Adipocyte (in vitro differentiated cells): ENCODE data around the gene MARCHF10.

ENCODE experiments used
- DNase-seq: peaks from one replicate; pipeline ENCODE4 v3.0.0-alpha.2; 2015; ENCODE audit warnings: low read depth
- H3K27me3 ChIP-seq: replicated peaks from 2 replicates; pipeline ENCODE4 v1.7.0; 2013; ENCODE audit warnings: mild to moderate bottlenecking, low read length, moderate library complexity; ENCODE audit not compliant: control insufficient read depth, insufficient read depth
- H3K36me3 ChIP-seq: 2 replicates; pipeline ENCODE4 v1.7.0; 2013; ENCODE audit warnings: low read length, mild to moderate bottlenecking, moderate library complexity; ENCODE audit not compliant: control insufficient read depth, insufficient read depth, severe bottlenecking
- H3K4me1 ChIP-seq: 2 replicates; pipeline ENCODE4 v1.7.0; 2013; ENCODE audit warnings: mild to moderate bottlenecking, low read length, moderate library complexity; ENCODE audit not compliant: control insufficient read depth, insufficient read depth
- H3K4me3 ChIP-seq: 2 replicates; pipeline ENCODE4 v1.7.0; 2013; ENCODE audit warnings: mild to moderate bottlenecking, low read length, moderate library complexity
- H3K9ac ChIP-seq: 2 replicates; pipeline ENCODE4 v1.7.0; 2013; ENCODE audit warnings: mild to moderate bottlenecking, low read length, moderate library complexity
- H3K9me3 ChIP-seq: 2 replicates; pipeline ENCODE4 v1.7.0; 2013; ENCODE audit warnings: mild to moderate bottlenecking, low read length, moderate library complexity; ENCODE audit not compliant: control insufficient read depth

Gene MARCHF10

GRCh38 chr17:62819511-62820221, 11.6 kb upstream of the MARCHF10 start:
- peak overlapping the region; percentile 57 for H3K4me3 ChIP-seq
- no peaks in the 10 kb centered on the region for H3K9me3 ChIP-seq
- DNase-seq, result peak; percentile 97
- no peaks in the 10 kb centered on the region for H3K27me3 ChIP-seq
- H3K4me1 ChIP-seq, result peaks cover 47% of the 10 kb centered on the region
- peak overlapping the region; percentile 66 for H3K9ac ChIP-seq
- no peaks in the 10 kb centered on the region for H3K36me3 ChIP-seq

GRCh38 chr17:62818526-62818925, 10.4 kb upstream of the MARCHF10 start:
- Histone ChIP-seq H3K9ac (no peak overlapping the region), H3K27me3 (no peaks in the 10 kb centered on the region), H3K4me3 (no peak overlapping the region), H3K9me3 (peaks cover 7% of the 10 kb centered on the region), H3K4me1 (peaks cover 44% of the 10 kb centered on the region), H3K36me3 (no peaks in the 10 kb centered on the region)
- no peak for DNase-seq

GRCh38 chr17:62816282-62816839, 8.2 kb upstream of the MARCHF10 start:
- Histone ChIP-seq H3K4me3 (no peak overlapping the region), H3K27me3 (no peaks in the 10 kb centered on the region), H3K4me1 (peaks cover 29% of the 10 kb centered on the region), H3K36me3 (no peaks in the 10 kb centered on the region), H3K9me3 (peaks cover 7% of the 10 kb centered on the region), H3K9ac (no peak overlapping the region)
- no peak for DNase-seq

- Histone ChIP-seq H3K4me1 (peaks cover 8% of the 10 kb centered on the region), H3K4me3 (no peak overlapping the region), H3K9ac (no peak overlapping the region), H3K9me3 (peaks cover 7% of the 10 kb centered on the region), H3K36me3 (no peaks in the 10 kb centered on the region), H3K27me3 (peaks cover 8% of the 10 kb centered on the region)
- no peak for DNase-seq
Measured at GRCh38 chr17:62809656-62810055, 1.5 kb upstream of the MARCHF10 start.

GRCh38 chr17:62808576-62808970, 459 bp upstream of the MARCHF10 start:
- Histone ChIP-seq H3K27me3 (peaks cover 8% of the 10 kb centered on the region), H3K9me3 (peaks cover under 1% of the 10 kb centered on the region), H3K4me1 (peaks cover 11% of the 10 kb centered on the region), H3K4me3 (no peak overlapping the region), H3K9ac (no peak overlapping the region), H3K36me3 (no peaks in the 10 kb centered on the region)
- no peak for DNase-seq

- peaks cover 11% of the 10 kb centered on the region for H3K4me1 ChIP-seq
- H3K36me3 ChIP-seq, result no peaks in the 10 kb centered on the region
- no peaks in the 10 kb centered on the region for H3K9me3 ChIP-seq
Measured at GRCh38 chr17:62805234-62805633, 2.9 kb downstream of the MARCHF10 start.

GRCh38 chr17:62804822-62805221, 3.3 kb downstream of the MARCHF10 start:
- H3K27me3 ChIP-seq, result peaks cover 28% of the 10 kb centered on the region
- H3K4me3 ChIP-seq, result no peak overlapping the region
- H3K4me1 ChIP-seq, result peaks cover 11% of the 10 kb centered on the region
- H3K9ac ChIP-seq, result no peak overlapping the region
- no peaks in the 10 kb centered on the region for H3K36me3 ChIP-seq
- DNase-seq, result peak; percentile 67
- no peaks in the 10 kb centered on the region for H3K9me3 ChIP-seq

More at GRCh38 chr17:62805234-62805633, 2.9 kb downstream of the MARCHF10 start:
- no peak for DNase-seq
- no peak overlapping the region for H3K4me3 ChIP-seq
- H3K9ac ChIP-seq, result no peak overlapping the region
- peaks cover 26% of the 10 kb centered on the region for H3K27me3 ChIP-seq

GRCh38 chr17:62804025-62804424, 4.1 kb downstream of the MARCHF10 start:
- Histone ChIP-seq H3K27me3 (peaks cover 28% of the 10 kb centered on the region), H3K4me1 (peaks cover 11% of the 10 kb centered on the region), H3K9me3 (no peaks in the 10 kb centered on the region), H3K9ac (no peak overlapping the region), H3K36me3 (no peaks in the 10 kb centered on the region), H3K4me3 (no peak overlapping the region)
- DNase-seq, result no peak

GRCh38 chr17:62802561-62803205, 5.4 kb downstream of the MARCHF10 start:
- Histone ChIP-seq H3K9me3 (no peaks in the 10 kb centered on the region), H3K36me3 (no peaks in the 10 kb centered on the region), H3K4me1 (peaks cover 11% of the 10 kb centered on the region), H3K4me3 (no peak overlapping the region), H3K9ac (no peak overlapping the region), H3K27me3 (peaks cover 24% of the 10 kb centered on the region)
- DNase-seq, result no peak

GRCh38 chr17:62801553-62802114, 6.5 kb downstream of the MARCHF10 start:
- Histone ChIP-seq H3K36me3 (no peaks in the 10 kb centered on the region), H3K4me1 (peaks cover 11% of the 10 kb centered on the region), H3K9ac (no peak overlapping the region), H3K27me3 (peaks cover 20% of the 10 kb centered on the region), H3K4me3 (no peak overlapping the region), H3K9me3 (no peaks in the 10 kb centered on the region)
- DNase-seq, result no peak

GRCh38 chr17:62800585-62800984, 7.5 kb downstream of the MARCHF10 start:
- no peak overlapping the region for H3K9ac ChIP-seq
- no peaks in the 10 kb centered on the region for H3K36me3 ChIP-seq
- peaks cover 11% of the 10 kb centered on the region for H3K4me1 ChIP-seq
- peaks cover 20% of the 10 kb centered on the region for H3K27me3 ChIP-seq
- no peak overlapping the region for H3K4me3 ChIP-seq
- no peak for DNase-seq
- H3K9me3 ChIP-seq, result no peaks in the 10 kb centered on the region
